ENCODE data around the gene MICAL3.

The MICAL3 gene

GRCh38 chr22:17862646-17863181, 161.6 kb downstream of the MICAL3 start:
- no peak for DNase-seq

GRCh38 chr22:17861909-17862308, 162.5 kb downstream of the MICAL3 start:
- no peak for DNase-seq

- no peak for DNase-seq
Measured at GRCh38 chr22:17860220-17860965, 164.0 kb downstream of the MICAL3 start.

- DNase-seq, result no peak
Measured at GRCh38 chr22:17858033-17858432, 166.3 kb downstream of the MICAL3 start.

- DNase-seq, result no peak
Measured at GRCh38 chr22:17855572-17856290, 168.6 kb downstream of the MICAL3 start.

GRCh38 chr22:17853073-17853472, 171.3 kb downstream of the MICAL3 start:
- DNase-seq, result no peak

- no peak for DNase-seq
Measured at GRCh38 chr22:17851759-17852158, 172.6 kb downstream of the MICAL3 start.

- DNase-seq, result peak; percentile 36
Measured at GRCh38 chr22:17847360-17848078, 176.8 kb downstream of the MICAL3 start.

- no peak for DNase-seq
Measured at GRCh38 chr22:17846326-17846992, 177.9 kb downstream of the MICAL3 start.

- DNase-seq, result no peak
Measured at GRCh38 chr22:17845790-17846189, 178.6 kb downstream of the MICAL3 start.

GRCh38 chr22:17845327-17845726, 179.0 kb downstream of the MICAL3 start:
- DNase-seq, result peak; percentile 51

- DNase-seq, result no peak
Measured at GRCh38 chr22:17844150-17844549, 180.2 kb downstream of the MICAL3 start.

- no peak for DNase-seq
Measured at GRCh38 chr22:17842386-17842785, 182.0 kb downstream of the MICAL3 start.

GRCh38 chr22:17841836-17842235, 182.5 kb downstream of the MICAL3 start:
- DNase-seq, result no peak

- DNase-seq, result no peak
Measured at GRCh38 chr22:17838180-17838865, 186.0 kb downstream of the MICAL3 start.

GRCh38 chr22:17836992-17837742, 187.2 kb downstream of the MICAL3 start:
- no peak for DNase-seq

- DNase-seq, result no peak
Measured at GRCh38 chr22:17835256-17835655, 189.1 kb downstream of the MICAL3 start.

GRCh38 chr22:17833489-17833888, 190.9 kb downstream of the MICAL3 start:
- no peak for DNase-seq

GRCh38 chr22:17832665-17833064, 191.7 kb downstream of the MICAL3 start:
- DNase-seq, result no peak

GRCh38 chr22:17831501-17832251, 192.7 kb downstream of the MICAL3 start:
- DNase-seq, result no peak
